ENCODE data around the gene RNF126.

DNA sequence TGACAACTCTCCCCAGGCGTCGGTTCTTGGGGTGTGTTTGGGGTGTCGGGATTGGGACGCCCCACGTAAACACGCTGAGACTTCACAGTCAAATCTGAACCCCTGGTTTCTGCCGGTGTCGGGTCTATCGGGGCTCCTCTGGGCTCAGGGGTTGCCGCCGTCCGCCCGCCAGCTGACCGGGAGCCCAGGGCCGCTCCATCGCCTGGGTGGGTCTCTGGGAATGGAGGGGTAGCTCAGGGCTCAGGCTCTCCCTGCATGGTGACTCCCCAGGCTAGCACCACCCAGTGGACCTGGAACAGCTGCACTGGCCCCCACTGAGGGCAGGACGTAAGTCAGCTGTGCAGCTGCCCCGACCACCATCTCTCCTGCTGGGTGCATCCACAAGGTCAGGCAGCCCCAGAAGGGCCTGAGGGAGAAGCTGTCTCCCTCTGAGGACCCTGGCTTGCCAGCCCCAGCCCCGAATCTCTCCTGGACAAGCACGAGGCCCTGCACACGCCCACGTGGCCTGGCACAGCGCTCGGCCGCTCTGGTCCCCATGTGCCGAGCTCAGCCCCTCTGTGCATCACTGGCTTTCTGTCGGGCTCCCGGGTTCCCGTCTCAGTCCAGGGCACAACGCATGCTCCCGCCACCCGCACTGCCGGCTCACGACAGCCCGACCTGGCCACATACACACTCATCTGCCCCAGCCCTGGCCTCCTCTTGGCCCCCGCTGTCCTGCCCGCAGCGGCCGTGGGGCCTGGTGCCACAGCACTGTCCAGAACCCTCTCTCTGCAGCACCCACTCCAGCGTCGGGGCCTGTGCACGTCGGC, 6.1 kb downstream of the RNF126 start:
- TF ChIP-seq CTCF (conservative IDR thresholded peaks at IDR 0.05; ENCODE audit: low read depth in 2 of 2) = no peak
- no peak for TF ChIP-seq CREB1 (CRISPR knock-in tag; IDR thresholded peaks at IDR 0.05; ENCODE audit: low read depth)
- no peak for TF ChIP-seq EZH2 (IDR thresholded peaks at IDR 0.05; ENCODE audit: low read depth, unreplicated experiment)
- TF ChIP-seq EZH2phosphoT487 (IDR thresholded peaks at IDR 0.05; ENCODE audit: unreplicated experiment) = no peak
- no peak for TF ChIP-seq POLR2AphosphoS5 (IDR thresholded peaks at IDR 0.05; ENCODE audit: low read depth)
- TF ChIP-seq, protein P1, sequence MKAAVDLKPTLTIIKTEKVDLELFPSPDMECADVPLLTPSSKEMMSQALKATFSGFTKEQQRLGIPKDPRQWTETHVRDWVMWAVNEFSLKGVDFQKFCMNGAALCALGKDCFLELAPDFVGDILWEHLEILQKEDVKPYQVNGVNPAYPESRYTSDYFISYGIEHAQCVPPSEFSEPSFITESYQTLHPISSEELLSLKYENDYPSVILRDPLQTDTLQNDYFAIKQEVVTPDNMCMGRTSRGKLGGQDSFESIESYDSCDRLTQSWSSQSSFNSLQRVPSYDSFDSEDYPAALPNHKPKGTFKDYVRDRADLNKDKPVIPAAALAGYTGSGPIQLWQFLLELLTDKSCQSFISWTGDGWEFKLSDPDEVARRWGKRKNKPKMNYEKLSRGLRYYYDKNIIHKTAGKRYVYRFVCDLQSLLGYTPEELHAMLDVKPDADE (IDR thresholded peaks at IDR 0.05) = no peak
- TF ChIP-seq JUNB (IDR thresholded peaks at IDR 0.05; ENCODE audit: unreplicated experiment) = no peak
